Type B pancreatic cell (in vitro differentiated cells): ENCODE data around the gene SMPD3. TPM values are rescaled to one million over a fixed set of nuclear protein-coding genes. Genes with fewer than 3 reads are reported as not detected.

Experiments
- DNase-seq: peaks from one replicate; pipeline ENCODE4 v3.0.0; 2021; ENCODE audit warnings: mixed read lengths; ENCODE audit not compliant: unreplicated experiment; ENCODE audit errors: extremely low spot score
- H3K27ac Mint-ChIP-seq: 2 replicates; pipeline ENCODE4 v1.8.0; 2021; ENCODE audit warnings: mild to moderate bottlenecking, mixed read lengths
- H3K27me3 Mint-ChIP-seq: 2 replicates; pipeline ENCODE4 v1.8.0; 2021; ENCODE audit warnings: mixed read lengths
- H3K36me3 Mint-ChIP-seq: 2 replicates; pipeline ENCODE4 v1.8.0; 2021; ENCODE audit warnings: mixed read lengths
- H3K4me1 Mint-ChIP-seq: one replicate; pipeline ENCODE4 v1.8.0; 2021; ENCODE audit warnings: mixed read lengths; ENCODE audit not compliant: unreplicated experiment
- H3K4me3 Mint-ChIP-seq: 2 replicates; pipeline ENCODE4 v1.8.0; 2021; ENCODE audit warnings: mild to moderate bottlenecking, mixed read lengths
- H3K9me3 Mint-ChIP-seq: 2 replicates; pipeline ENCODE4 v1.8.0; 2021; ENCODE audit warnings: mixed read lengths
- CTCF ChIP-seq: fragments of 200-600 bp; sonication (generic); conservative IDR thresholded peaks from 2 replicates; pipeline ENCODE4 v1.5.0; 2021; ENCODE audit warnings: antibody characterized with exemption, mild to moderate bottlenecking
- total RNA-seq: library from RNA; stranded (reverse); gene quantifications from 2 replicates; pipeline ENCODE4 v1.2.1, GENCODE V29; 2021; ENCODE audit warnings: low replicate concordance

SMPD3 gene
- total RNA-seq, 1 donor from 2014 or later = 4.5 TPM

- Mint-ChIP-seq H3K9me3 (no peaks in the 10 kb centered on the region), H3K36me3 (peaks cover 3% of the 10 kb centered on the region), H3K4me1 (peaks cover 9% of the 10 kb centered on the region), H3K27ac (no peak overlapping the region), H3K4me3 (no peak overlapping the region), H3K27me3 (no peaks in the 10 kb centered on the region)
- TF ChIP-seq CTCF = no peak
- no peak for DNase-seq
Measured at GRCh38 chr16:68356919-68357286, 91.4 kb downstream of the SMPD3 start.

GRCh38 chr16:68356249-68356918, 91.9 kb downstream of the SMPD3 start:
- Mint-ChIP-seq H3K4me1 (peaks cover 13% of the 10 kb centered on the region), H3K4me3 (no peak overlapping the region), H3K36me3 (peaks cover 3% of the 10 kb centered on the region), H3K27me3 (no peaks in the 10 kb centered on the region), H3K9me3 (no peaks in the 10 kb centered on the region), H3K27ac (no peak overlapping the region)
- DNase-seq = no peak
- no peak for TF ChIP-seq CTCF

- Mint-ChIP-seq H3K9me3 (no peaks in the 10 kb centered on the region), H3K4me3 (no peak overlapping the region), H3K4me1 (peaks cover 11% of the 10 kb centered on the region), H3K27ac (no peak overlapping the region), H3K27me3 (no peaks in the 10 kb centered on the region), H3K36me3 (peaks cover 3% of the 10 kb centered on the region)
- DNase-seq = no peak
- TF ChIP-seq CTCF = no peak
Measured at GRCh38 chr16:68355447-68356248, 92.7 kb downstream of the SMPD3 start.

GRCh38 chr16:68354816-68355215, 93.5 kb downstream of the SMPD3 start:
- DNase-seq = no peak
- Mint-ChIP-seq H3K36me3 (peaks cover 3% of the 10 kb centered on the region), H3K27me3 (no peaks in the 10 kb centered on the region), H3K4me1 (peaks cover 7% of the 10 kb centered on the region), H3K4me3 (no peak overlapping the region), H3K27ac (no peak overlapping the region), H3K9me3 (no peaks in the 10 kb centered on the region)
- no peak for TF ChIP-seq CTCF

- Mint-ChIP-seq H3K36me3 (peaks cover 7% of the 10 kb centered on the region), H3K27me3 (no peaks in the 10 kb centered on the region), H3K4me3 (no peak overlapping the region), H3K9me3 (no peaks in the 10 kb centered on the region), H3K4me1 (peaks cover 7% of the 10 kb centered on the region), H3K27ac (no peak overlapping the region)
- no peak for DNase-seq
- TF ChIP-seq CTCF = no peak
Measured at GRCh38 chr16:68353366-68353765, 94.9 kb downstream of the SMPD3 start.
